Activated T-cell treated with anti-CD3 and anti-CD28 coated beads for 1 hour (primary cell): Measurements from ENCODE around the gene MLLT10.

Experiments
- DNase-seq: peaks from one replicate; pipeline ENCODE4 v3.0.0-alpha.2; 2020; ENCODE audit warnings: low read depth

The MLLT10 gene

GRCh38 chr10:21637795-21638194 is 103.8 kb downstream of the MLLT10 start:
- no peak for DNase-seq

DNA sequence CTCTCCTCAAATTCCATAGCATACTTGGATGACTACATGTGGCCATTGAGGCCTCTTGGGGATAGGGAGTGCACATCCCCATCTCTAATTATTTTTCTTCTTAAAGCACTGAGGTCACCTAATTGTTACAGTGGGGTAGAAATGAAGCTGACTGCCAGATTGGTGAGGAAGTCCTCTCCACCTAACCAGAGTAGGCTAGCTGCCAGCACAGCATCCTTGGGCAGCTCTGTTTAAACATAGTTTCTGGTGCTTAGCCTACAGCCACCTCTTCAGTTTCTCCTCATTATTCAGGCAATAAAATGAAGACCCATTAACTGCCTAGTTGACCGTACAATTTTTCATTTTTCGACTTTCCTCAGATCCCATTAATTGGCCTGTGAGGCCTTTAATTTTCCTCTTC is 104.6 kb downstream of the MLLT10 start:
- DNase-seq = no peak

DNA sequence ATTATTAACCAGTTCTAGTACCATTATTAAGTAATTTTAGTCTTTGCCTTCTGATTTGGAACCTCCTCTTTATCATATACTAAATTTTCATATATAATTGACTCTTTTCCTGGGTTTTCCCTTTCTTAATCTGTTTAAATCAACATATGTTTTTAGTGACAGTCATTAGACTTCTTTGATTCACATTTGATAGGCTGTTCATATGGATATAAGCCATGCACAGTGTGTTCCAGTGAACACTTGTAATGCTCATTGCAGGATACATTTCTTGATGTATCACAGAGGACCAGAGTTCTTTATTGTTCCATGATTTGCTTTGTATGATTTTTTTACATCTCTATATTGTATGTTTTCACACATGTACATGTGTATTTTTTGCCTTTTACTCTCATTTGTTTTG is 114.0 kb downstream of the MLLT10 start:
- no peak for DNase-seq

DNA sequence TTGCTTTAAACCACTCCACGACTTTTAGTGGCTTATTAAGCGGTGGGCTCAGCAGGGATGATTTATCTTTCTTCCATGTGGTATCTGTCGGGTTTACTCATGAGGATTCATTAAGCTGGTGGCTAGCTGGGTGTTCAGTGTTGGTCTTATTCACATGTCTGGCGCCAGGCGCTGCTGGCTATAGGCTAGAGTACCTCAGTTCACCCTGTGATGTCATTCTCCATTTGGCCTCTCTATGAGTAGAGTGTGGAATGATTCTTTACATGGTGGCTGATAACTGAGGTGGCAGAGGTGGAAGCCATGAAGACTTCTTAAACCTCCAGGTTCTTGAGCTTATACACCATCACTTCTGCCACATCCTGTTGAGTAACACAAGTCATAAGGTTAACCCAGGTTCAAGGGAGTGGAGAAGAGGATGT is 115.4 kb downstream of the MLLT10 start:
- DNase-seq = no peak

DNA sequence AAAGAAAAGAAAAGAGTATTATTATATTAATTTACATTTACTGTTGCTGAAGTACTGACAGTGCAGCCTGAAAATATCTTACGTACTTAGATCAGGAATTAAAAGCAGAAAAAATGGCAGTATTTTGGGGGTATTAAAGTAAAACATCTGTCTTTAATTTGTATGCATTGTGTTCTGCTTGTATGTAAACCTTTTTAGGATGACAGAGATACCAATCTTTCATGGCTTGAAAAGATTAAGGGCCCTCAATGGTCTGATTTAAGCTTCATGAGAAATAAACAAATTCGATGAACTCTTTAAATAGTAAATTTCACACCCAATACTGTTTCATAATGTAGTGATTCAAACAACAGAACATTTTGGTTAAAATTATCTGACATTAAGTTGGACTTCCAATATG is 116.3 kb downstream of the MLLT10 start:
- no peak for DNase-seq

- DNase-seq = no peak
These were observed 121.2 kb downstream of the MLLT10 start for GRCh38 chr10:21655236-21655635.

DNA sequence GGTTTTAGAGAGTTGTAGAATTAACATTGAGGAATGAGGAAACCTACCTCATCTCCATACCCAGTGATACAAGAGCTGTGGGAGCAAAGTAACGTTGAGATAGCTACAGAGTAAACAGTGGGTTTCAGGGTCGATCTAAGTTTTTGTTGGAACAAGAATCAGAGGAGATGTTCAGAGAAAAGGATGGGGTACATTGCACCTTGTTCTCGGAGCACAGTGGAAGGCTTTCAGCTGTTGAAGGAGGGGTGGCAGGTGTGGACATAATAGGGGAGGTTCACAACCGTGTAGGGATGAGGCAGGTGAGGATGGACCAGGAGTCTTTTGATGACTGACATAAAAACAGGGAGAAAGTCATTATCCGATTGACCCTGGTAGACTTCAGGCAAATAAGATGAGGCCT is 121.7 kb downstream of the MLLT10 start:
- DNase-seq = no peak

DNA sequence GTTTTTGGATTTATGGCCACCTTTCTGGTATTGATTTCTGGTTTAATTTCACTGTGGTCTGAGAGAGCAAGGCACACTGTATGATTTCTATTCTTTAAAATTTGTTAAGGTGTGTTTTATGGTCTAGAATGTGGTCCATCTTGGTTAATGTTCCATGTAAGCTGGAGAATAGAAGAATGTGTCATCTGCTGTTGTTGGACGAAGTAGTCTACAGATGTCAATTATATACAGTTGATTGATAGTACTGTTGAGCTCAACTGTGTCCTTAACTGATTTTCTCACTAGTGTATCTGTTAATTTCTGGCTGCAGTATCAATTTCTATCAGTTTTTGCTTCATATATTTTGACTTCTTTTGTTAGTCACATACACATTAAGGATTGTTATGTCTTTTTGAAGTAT is 127.1 kb downstream of the MLLT10 start:
- DNase-seq = no peak

GRCh38 chr10:21661935-21662334 is 127.9 kb downstream of the MLLT10 start:
- no peak for DNase-seq

GRCh38 chr10:21662635-21663034 is 128.6 kb downstream of the MLLT10 start:
- no peak for DNase-seq

GRCh38 chr10:21668831-21669230 is 134.8 kb downstream of the MLLT10 start:
- no peak for DNase-seq

GRCh38 chr10:21670391-21670790 is 136.4 kb downstream of the MLLT10 start:
- DNase-seq = no peak

GRCh38 chr10:21673668-21674067 is 139.6 kb downstream of the MLLT10 start:
- DNase-seq = no peak

- DNase-seq = no peak
These were observed 141.2 kb downstream of the MLLT10 start for GRCh38 chr10:21675157-21675796.

GRCh38 chr10:21677551-21677950 is 143.5 kb downstream of the MLLT10 start:
- DNase-seq = no peak

DNA sequence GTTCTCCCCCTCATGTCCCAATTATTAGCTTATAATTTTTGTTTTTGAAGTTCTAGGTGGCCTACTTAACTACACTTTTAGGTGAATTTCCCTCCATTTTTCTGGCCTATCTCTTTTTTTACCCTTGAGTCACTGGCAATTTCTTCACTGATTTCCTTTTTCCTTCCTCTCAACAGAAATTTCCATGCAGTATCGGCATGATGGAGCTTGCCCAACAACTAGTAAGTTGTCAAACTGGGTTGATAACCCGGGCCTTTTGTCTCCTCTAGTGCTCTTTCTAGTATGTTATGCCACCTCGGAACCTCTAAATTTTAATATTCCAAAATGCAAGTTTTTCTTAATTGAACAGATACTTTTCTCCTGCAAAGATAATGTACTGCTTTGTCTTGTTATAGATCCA is 147.1 kb downstream of the MLLT10 start:
- DNase-seq = no peak

- no peak for DNase-seq
These were observed 153.4 kb downstream of the MLLT10 start for GRCh38 chr10:21687266-21688008.

DNA sequence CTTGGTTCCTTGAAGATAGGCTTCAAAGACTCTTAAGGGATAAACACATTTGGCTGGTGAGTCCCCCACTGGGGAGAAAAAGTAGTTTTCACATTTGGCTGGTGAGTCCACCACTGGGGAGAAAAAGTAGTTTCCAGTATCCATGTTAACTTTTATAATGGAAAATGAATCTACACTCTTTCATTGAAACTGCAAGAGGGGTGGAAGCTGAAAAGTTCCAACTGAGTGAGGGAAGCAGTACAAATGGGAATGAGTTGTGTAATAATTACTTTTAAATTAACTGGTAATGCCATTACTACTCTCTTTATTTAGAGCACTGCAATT is 153.9 kb downstream of the MLLT10 start:
- DNase-seq = no peak

- DNase-seq = no peak
These were observed 154.8 kb downstream of the MLLT10 start for GRCh38 chr10:21688870-21689269.

- DNase-seq = no peak
These were observed 155.8 kb downstream of the MLLT10 start for GRCh38 chr10:21689881-21690280.

DNA sequence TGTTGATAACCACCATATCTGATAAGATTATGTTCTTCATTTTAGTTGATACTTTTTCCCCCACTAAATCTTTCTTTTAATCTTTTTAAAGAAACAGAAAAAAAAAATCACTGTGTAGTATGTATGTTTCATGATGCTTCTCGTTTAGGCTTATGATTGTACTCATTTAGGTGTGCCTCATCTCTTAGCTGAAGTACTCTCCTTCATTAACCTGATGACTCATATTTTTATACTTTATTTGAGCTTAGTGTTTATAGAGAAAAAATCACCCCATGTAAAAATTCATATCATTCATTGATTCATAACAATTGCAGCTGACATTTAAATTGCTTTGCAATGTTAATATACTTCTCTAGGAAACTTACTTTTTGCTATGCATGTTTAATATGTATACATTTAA is 158.9 kb downstream of the MLLT10 start:
- no peak for DNase-seq

DNA sequence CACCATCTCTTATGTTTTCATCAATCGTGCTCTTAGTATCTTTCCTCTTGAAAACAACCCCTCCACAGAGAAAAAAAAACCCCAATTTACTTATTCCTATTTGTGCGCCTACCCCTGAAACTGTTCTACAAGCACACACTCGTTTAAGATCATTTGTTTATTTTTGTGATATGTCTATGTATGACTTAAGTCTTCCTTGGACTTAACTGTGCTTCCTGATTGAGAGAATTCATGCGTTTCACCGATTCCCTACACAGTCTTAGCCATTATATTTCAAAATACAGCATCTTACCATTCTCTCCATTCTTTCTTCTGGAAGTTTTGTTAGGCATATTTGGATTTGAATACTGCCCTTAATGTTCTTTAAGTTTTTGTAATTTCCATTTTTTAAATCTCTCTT is 159.4 kb downstream of the MLLT10 start:
- DNase-seq = no peak

DNA sequence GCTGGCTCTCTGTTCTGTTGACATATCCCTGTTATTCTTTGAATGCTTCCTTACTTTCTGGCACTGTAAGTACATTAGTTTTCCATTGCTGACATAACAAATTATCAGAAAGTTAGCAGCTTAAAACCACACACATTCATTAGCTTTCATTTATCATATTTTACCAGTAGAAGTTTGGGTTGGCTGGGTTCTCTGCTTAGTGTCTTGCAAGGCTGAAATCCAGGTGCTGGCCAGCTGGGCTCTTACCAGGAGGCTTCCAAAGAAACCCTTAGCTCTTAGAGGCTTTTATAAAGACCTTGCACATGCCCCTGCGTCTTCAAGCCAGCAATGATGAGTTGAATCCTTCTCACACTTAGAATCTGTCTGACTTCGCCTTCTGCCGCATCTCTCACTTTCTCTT is 160.6 kb downstream of the MLLT10 start:
- DNase-seq = no peak

DNA sequence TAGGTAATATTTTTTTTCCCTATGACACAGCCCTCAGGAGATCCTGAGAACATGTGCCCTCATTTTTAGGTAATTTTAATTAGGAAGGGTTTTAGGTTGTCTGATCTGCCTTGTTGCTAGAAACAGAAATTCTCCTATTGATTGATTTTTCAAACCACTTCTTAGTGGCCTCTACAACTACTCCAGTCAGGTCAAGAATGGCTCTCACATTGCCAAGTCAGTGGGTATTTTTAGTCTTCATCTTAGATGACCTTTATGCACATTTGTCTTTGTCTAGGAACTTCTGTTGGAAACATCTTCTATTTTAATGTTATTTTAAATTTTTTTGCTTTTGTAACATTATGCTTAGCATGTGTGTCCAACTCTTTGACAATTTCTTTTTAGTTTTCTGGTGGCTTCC is 162.3 kb downstream of the MLLT10 start:
- no peak for DNase-seq
